ENCODE data around the gene CLCN7. TPM values are rescaled to one million over a fixed set of nuclear protein-coding genes. Genes with fewer than 3 reads are reported as not detected.

The CLCN7 gene
- total RNA-seq, 1 experiment from 2014 or later: 48.2 TPM

DNA sequence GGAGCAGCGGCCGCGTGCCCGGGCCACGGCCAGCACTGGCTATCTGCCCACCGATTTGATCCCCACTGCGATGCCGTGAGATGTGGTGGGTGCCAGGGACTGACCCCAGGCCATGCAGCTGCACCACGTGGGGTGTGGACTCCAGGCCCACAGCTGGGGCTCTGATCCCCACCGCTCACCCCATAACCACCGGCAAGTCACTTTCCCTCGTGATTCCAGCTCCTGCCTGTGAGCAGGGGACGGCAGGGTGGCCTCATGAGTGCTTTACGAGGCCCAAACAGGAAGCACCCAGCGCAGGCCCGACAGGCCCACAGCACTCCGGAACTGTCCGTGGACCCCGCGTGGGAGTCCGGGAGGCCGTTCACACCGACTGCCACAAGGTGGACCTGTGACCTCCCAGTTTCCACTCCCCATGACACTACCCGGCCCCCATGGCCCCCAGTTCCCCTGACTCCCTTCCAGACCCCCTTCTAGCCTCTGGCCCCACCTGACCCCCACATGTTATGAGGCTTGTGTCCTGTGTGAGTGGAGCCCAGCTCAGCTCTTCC lies 13.3 kb upstream of the CLCN7 start:
- Histone ChIP-seq H3K4me3 (ENCODE audit: low read length) (no peak overlapping the region), H3K9me3 (ENCODE audit: low read length) (no peaks in the 10 kb centered on the region), H3K27ac (ENCODE audit: low read length) (no peak overlapping the region), H2AFZ (ENCODE audit: low read length) (no peak overlapping the region), H3K27me3 (ENCODE audit: low read length) (no peaks in the 10 kb centered on the region), H3K79me2 (ENCODE audit: low read length) (no peaks in the 10 kb centered on the region), H4K20me1 (ENCODE audit: low read length) (no peaks in the 10 kb centered on the region), H3K9me2 (replicated peaks; ENCODE audit: low read length) (no peaks in the 10 kb centered on the region), H3K4me2 (ENCODE audit: low read length) (no peak overlapping the region), H3K36me3 (ENCODE audit: low read depth, low read length) (no peaks in the 10 kb centered on the region), H3K4me1 (ENCODE audit: insufficient read depth, low read length) (peaks cover 7% of the 10 kb centered on the region), H3F3A (ENCODE audit: low read length, unreplicated experiment) (no peaks in the 10 kb centered on the region), H3K9ac (ENCODE audit: low read length) (no peak overlapping the region)
- TF ChIP-seq, protein P1, sequence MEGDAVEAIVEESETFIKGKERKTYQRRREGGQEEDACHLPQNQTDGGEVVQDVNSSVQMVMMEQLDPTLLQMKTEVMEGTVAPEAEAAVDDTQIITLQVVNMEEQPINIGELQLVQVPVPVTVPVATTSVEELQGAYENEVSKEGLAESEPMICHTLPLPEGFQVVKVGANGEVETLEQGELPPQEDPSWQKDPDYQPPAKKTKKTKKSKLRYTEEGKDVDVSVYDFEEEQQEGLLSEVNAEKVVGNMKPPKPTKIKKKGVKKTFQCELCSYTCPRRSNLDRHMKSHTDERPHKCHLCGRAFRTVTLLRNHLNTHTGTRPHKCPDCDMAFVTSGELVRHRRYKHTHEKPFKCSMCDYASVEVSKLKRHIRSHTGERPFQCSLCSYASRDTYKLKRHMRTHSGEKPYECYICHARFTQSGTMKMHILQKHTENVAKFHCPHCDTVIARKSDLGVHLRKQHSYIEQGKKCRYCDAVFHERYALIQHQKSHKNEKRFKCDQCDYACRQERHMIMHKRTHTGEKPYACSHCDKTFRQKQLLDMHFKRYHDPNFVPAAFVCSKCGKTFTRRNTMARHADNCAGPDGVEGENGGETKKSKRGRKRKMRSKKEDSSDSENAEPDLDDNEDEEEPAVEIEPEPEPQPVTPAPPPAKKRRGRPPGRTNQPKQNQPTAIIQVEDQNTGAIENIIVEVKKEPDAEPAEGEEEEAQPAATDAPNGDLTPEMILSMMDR (conservative IDR thresholded peaks at IDR 0.05; ENCODE audit: low read depth, low read length): no peak
- TF ChIP-seq EZH2phosphoT487 (IDR thresholded peaks at IDR 0.05; ENCODE audit: borderline replicate concordance, low read length): no peak
- TF ChIP-seq EZH2 (IDR thresholded peaks at IDR 0.05; ENCODE audit: low read length, unreplicated experiment): no peak
- no peak for ATAC-seq
- no TSS peak for BruUV-seq (replicated peaks)
- DNase-seq: no peak
- POLR2A ChIA-PET (ENCODE audit: unreplicated experiment): no interaction called here
- intact Hi-C loops (cut with micrococcal nuclease): no loop called here
- CTCF ChIA-PET: no interaction called here

DNA sequence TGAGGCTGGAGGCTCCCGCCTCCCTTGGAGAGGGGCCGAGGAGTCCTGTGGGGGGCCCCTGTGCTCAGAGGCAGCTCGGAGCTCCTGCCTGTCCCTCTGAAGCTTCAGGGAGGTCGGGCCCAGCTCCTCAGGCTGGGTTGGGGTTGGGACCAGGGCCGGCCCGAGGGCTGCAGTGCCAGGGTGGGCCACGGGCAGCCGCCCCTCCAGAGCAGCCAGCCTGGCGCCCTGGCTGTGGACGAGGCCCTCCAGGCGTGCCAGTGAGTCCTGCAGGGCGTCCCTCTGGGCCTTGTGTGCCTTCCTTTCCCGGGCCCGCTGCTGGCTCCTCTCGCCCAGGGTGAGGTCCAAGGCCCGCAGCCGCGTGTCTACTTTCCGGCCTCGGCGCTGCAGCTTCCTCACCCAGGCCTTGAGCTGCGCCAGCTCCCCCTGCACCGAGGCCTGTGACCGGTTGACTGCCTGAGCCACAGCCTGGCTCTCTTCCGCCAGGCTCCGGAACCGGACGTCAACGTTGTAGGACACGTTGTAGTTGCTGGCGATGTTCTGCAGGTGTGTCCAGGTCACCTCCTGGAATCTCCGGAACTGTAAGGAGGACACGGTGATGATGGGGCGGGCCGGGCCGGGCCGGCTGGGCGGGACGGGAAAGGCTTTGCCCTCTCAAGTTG lies 12.7 kb upstream of the CLCN7 start:
- H3F3A ChIP-seq (ENCODE audit: low read length, unreplicated experiment): no peaks in the 10 kb centered on the region
- H3K79me2 ChIP-seq (ENCODE audit: low read length): no peaks in the 10 kb centered on the region
- ChIA-PET POLR2A (ENCODE audit: unreplicated experiment) (no interaction called here), CTCF (no interaction called here)
- DNase-seq (no peak), ATAC-seq (no peak)
- H3K4me2 ChIP-seq (ENCODE audit: low read length): no peak overlapping the region
- H2AFZ ChIP-seq (ENCODE audit: low read length): no peak overlapping the region
- no peak overlapping the region for H3K27ac ChIP-seq (ENCODE audit: low read length)
- no peaks in the 10 kb centered on the region for H3K9me2 ChIP-seq (replicated peaks; ENCODE audit: low read length)
- peaks cover 5% of the 10 kb centered on the region for H3K4me1 ChIP-seq (ENCODE audit: insufficient read depth, low read length)
- no peaks in the 10 kb centered on the region for H3K9me3 ChIP-seq (ENCODE audit: low read length)
- H3K36me3 ChIP-seq (ENCODE audit: low read depth, low read length): no peaks in the 10 kb centered on the region
- TF ChIP-seq, protein P1 (conservative IDR thresholded peaks at IDR 0.05; ENCODE audit: low read depth, low read length): no peak
- no peak for TF ChIP-seq EZH2phosphoT487 (IDR thresholded peaks at IDR 0.05; ENCODE audit: borderline replicate concordance, low read length)
- no peak for TF ChIP-seq EZH2 (IDR thresholded peaks at IDR 0.05; ENCODE audit: low read length, unreplicated experiment)
- no peaks in the 10 kb centered on the region for H4K20me1 ChIP-seq (ENCODE audit: low read length)
- BruUV-seq (replicated peaks): no TSS peak
- no peaks in the 10 kb centered on the region for H3K27me3 ChIP-seq (ENCODE audit: low read length)
- H3K9ac ChIP-seq (ENCODE audit: low read length): no peak overlapping the region
- H3K4me3 ChIP-seq (ENCODE audit: low read length): no peak overlapping the region
- intact Hi-C loops (cut with micrococcal nuclease): no loop called here

Measured in PC-3 (cell line).